GM06990 (cell line): ENCODE data around the gene ADAM8.

Experiments used
- DNase-seq: peaks from one replicate; pipeline ENCODE4 v3.0.0-alpha.2; 2011; ENCODE audit not compliant: insufficient read length; ENCODE audit errors: extremely low read depth
- H3K27me3 ChIP-seq: replicated peaks from 2 replicates; pipeline ENCODE4 v1.6.0; 2011; ENCODE audit warnings: low read length; ENCODE audit not compliant: control insufficient read depth, insufficient read depth
- H3K36me3 ChIP-seq: 2 replicates; pipeline ENCODE4 v1.5.1; 2011; ENCODE audit warnings: low read length; ENCODE audit not compliant: control insufficient read depth, insufficient read depth
- H3K4me3 ChIP-seq: replicated peaks from 2 replicates; pipeline ENCODE4 v1.5.1; 2011; ENCODE audit warnings: low read depth, mild to moderate bottlenecking, control low read depth, low read length
- TF ChIP-seq, protein P1 (sequence below): IDR thresholded peaks from 2 replicates; pipeline ENCODE4 v1.5.1; 2011; ENCODE audit warnings: low read length, control low read depth, mild to moderate bottlenecking, inconsistent platforms; ENCODE audit not compliant: insufficient read depth, poor library complexity, severe bottlenecking

Gene ADAM8

DNA sequence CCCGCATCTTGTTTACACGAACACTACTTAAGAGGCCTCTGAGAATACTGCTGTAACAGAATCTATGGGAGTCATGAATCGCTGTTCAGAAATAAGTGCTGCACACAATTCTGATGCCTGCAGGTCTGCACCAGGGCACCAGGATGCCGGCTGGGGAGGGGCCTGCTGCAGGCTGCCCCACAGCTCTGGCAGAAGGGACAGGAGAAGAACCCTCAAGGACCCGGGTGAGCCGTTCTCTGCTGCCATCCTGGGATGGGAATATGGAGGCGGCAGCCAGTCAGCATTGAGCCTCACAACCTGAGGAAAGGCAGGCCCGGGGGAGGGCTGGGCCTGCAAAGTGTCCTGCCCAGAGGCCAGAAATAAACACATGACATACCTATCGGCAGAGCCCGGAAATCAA lies 20.8 kb upstream of the ADAM8 start:
- Histone ChIP-seq H3K27me3 (no peaks in the 10 kb centered on the region), H3K4me3 (no peak overlapping the region), H3K36me3 (peaks cover 35% of the 10 kb centered on the region)
- TF ChIP-seq, protein P1, sequence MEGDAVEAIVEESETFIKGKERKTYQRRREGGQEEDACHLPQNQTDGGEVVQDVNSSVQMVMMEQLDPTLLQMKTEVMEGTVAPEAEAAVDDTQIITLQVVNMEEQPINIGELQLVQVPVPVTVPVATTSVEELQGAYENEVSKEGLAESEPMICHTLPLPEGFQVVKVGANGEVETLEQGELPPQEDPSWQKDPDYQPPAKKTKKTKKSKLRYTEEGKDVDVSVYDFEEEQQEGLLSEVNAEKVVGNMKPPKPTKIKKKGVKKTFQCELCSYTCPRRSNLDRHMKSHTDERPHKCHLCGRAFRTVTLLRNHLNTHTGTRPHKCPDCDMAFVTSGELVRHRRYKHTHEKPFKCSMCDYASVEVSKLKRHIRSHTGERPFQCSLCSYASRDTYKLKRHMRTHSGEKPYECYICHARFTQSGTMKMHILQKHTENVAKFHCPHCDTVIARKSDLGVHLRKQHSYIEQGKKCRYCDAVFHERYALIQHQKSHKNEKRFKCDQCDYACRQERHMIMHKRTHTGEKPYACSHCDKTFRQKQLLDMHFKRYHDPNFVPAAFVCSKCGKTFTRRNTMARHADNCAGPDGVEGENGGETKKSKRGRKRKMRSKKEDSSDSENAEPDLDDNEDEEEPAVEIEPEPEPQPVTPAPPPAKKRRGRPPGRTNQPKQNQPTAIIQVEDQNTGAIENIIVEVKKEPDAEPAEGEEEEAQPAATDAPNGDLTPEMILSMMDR, result no peak
- no peak for DNase-seq

DNA sequence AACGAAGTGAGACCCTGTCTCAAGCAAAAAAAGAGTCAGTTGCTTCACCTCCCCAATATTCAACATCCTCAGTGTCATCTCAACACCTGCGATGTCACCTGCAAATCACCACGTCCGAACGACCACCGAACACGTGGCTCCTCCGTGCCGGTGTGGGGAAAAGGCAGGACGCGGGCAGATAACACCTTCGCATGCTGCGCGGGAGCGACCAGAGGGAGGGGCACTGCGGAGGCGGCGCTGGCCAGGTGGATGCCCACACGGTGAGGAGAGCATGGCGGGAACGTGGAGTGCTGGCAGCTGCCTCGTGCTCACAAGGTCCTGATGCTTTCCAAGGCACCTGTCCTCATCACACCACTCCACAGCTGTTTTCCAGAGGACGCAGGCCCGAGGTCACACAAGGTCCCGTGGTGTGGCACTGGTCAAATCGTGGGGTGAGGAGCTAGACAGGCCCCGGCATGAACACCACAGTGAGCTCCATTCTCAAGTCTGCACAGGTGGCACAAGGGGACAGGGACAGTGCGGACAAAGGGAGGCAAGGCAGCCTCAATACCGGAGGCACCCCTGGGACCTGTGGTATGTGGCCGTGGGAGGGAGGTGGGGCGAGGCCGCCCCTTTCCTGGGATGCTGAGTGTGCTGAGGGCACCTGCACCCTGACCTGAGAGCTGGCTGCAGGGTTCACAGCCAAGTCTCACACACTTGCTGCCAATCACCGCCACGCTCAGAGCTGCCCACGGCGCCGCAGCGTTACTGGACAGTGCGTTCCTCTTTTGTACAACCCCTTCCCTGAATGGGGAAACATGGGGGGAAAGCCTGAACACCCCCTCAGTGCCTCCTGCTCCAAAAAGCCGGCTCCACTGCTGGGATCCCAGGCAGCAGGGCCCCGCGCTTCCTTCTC lies 19.0 kb upstream of the ADAM8 start:
- Histone ChIP-seq H3K36me3 (peaks cover 38% of the 10 kb centered on the region), H3K4me3 (no peak overlapping the region), H3K27me3 (no peaks in the 10 kb centered on the region)
- no peak for DNase-seq
- TF ChIP-seq, protein P1, result no peak

DNA sequence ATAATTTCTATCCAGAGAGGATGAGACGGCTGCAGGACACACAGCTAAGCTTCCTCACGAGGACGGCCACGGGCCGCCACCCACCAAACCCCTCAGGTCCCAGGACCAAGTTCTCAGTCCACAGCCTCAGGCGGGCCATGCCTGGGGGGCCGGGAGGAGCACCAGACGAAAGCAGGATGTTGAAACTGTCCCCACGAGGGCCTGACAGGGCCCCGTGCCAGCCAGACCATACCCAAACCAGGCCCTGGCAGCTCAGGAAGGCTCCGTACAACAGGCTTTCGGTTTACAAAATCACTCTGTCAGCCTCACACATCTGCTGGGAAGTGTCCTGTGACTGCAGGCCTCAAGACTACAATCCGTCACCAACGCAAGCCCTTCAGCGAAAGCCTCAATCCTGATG lies 17.5 kb upstream of the ADAM8 start:
- Histone ChIP-seq H3K4me3 (no peak overlapping the region), H3K36me3 (peaks cover 36% of the 10 kb centered on the region), H3K27me3 (no peaks in the 10 kb centered on the region)
- TF ChIP-seq, protein P1, result no peak
- DNase-seq, result no peak

DNA sequence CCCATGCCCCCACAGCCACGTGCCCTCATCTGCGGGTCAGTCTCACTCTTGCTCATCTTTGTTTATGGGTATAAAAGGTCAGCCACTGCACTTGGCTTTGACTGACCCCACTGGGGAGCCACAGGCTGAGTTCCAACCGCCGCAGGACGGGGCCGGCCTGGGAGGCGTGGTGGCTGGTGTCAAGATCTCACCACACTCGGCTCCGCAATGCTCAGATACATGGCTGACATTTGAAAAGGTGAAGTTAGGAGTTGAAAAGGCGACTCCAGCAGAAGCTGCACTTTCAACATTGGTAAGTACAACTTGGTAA lies 17.1 kb upstream of the ADAM8 start:
- Histone ChIP-seq H3K27me3 (no peaks in the 10 kb centered on the region), H3K36me3 (peaks cover 37% of the 10 kb centered on the region), H3K4me3 (no peak overlapping the region)
- TF ChIP-seq, protein P1, result no peak
- DNase-seq, result no peak

DNA sequence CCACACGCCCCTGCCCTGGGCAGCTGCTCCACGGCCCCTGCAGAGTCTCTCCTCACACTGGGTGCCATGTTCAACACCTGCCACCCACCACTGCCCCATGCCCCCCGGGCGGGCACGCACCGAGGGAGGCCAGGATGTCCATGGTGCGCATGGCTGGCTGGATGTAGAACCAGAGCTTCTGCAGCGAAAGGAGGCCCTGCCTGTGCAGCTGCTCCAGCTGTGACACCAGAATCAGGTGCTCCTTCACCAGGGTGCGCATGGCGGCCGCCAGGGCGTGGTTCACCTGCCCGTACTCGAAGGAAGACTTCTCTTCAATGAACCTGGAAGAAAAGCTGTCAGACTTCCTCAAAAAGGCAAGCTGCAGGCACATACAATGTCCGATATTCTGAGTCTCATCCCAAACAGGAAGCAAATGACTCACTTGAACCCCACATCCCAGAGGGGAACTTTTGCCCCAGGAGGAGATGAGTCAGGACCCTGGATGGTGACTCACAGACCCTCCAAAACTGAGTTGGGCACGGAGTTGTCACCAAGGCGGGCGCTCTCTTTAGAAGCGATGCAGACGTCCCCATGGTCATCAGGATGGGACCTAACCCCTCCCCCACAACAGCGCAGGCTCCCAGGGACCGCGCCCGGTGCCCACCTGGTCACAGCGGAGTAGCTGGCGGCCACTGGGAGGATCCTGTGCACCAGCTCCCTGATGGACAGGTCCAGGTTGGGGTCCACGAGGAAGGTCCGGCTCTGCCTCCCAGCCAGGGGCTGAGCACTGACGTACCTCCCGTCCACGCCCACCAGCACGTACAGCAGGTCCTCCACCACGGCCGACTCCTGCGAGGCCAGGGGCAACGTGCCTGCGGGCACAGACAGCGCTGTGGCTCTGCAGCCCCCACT lies 16.5 kb upstream of the ADAM8 start:
- Histone ChIP-seq H3K4me3 (no peak overlapping the region), H3K36me3 (peaks cover 35% of the 10 kb centered on the region), H3K27me3 (no peaks in the 10 kb centered on the region)
- DNase-seq, result no peak
- TF ChIP-seq, protein P1, result no peak
